ENCODE results near the gene ATP5ME. TPM values are rescaled to one million over a fixed set of nuclear protein-coding genes. Genes with fewer than 3 reads are reported as not detected.
A peak's percentile ranks its signal among the peaks of the same experiment; 100 is the strongest.

Gene ATP5ME
- total and polyA plus RNA-seq, 12 donors: 43.4 to 1,353 (median 325) TPM

DNA sequence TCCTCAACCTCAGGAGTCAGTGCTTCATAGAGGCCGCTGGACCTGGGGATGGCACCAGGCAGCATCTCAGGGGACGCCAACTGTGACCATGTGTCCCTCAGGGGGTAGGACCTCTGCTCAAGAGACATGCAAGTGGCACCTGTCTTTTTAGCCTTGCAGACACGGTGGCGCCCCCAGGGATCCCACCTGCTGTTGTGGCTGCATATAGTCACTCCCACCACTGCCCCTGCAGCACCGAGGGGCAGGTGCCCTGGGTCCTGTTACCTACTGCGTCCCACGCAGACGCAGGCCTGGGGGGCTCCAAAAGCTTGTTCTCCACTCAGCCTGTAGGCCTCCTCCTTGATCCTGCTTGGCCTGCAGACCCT lies 2.8 kb upstream of the ATP5ME start:
- Histone ChIP-seq H3K27me3 (no peaks in the 10 kb centered on the region), H3K9me3 (replicated peaks in 1 of 3) (no peaks in the 10 kb centered on the region), H3K4me3 (no peak overlapping the region), H3K36me3 (replicated peaks in 1 of 2) (peaks cover 0 to 14% of the 10 kb centered on the region in 2 donors), H3K27ac (peak overlapping the region in 1 of 5 donors; percentile 41), H3K4me1 (replicated peaks in 1 of 2) (peaks cover 33 to 45% of the 10 kb centered on the region in 2 donors)
- WGBS, 4 donors: 82 to 90% (median 89%) methylated on average over 2 to 8 of the region's 8 CpGs
- no peak for TF ChIP-seq POLR2A (IDR thresholded peaks at IDR 0.05)
- TF ChIP-seq, protein P1, sequence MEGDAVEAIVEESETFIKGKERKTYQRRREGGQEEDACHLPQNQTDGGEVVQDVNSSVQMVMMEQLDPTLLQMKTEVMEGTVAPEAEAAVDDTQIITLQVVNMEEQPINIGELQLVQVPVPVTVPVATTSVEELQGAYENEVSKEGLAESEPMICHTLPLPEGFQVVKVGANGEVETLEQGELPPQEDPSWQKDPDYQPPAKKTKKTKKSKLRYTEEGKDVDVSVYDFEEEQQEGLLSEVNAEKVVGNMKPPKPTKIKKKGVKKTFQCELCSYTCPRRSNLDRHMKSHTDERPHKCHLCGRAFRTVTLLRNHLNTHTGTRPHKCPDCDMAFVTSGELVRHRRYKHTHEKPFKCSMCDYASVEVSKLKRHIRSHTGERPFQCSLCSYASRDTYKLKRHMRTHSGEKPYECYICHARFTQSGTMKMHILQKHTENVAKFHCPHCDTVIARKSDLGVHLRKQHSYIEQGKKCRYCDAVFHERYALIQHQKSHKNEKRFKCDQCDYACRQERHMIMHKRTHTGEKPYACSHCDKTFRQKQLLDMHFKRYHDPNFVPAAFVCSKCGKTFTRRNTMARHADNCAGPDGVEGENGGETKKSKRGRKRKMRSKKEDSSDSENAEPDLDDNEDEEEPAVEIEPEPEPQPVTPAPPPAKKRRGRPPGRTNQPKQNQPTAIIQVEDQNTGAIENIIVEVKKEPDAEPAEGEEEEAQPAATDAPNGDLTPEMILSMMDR (IDR thresholded peaks at IDR 0.05): no peak
- intact Hi-C loops (cut with DNase I): no loop called here
- DNase-seq: peak in 1 of 7 donors; percentile 59

DNA sequence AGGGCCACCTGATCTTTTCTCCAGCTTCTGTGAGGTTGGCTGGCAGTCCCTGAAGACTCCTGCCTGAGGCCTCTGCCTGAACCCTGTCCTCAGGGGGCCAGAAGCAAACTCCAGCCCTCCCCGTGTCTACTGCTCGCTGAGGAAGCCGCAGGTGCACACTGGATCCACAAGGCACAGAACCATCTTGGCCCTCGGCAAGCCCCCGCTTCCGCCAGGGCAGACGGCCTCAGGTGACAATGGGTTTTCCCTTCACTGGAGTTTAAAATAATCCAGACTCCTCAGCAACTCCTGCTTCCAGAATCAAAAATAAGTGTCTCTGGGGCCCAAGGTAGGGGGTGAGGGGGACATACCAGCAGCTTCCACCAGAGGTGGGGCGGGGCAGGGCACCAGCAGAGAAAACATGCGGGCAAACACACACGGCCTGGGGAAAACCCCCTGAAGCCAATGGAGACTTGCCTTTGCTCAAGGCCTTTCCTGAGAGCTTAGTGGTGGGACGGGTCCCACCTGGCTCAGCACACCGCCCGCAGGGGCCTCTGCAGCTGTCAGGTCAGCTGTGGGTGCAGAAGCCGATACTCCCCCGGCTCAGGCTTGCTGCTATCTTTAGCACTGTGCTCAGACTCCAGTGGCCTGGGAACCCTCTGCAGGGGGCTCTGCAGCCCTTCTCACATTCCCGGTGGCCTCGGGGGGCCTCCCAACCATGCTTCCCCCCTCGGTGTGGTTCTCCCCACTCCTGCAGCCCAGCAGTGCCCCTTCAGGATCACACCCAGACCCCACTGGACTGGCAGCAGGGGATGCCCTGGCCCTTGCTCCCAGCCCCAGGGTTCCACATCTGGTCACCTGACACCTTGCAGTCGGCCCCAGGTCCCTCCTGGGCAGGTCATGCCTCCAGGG lies 2.1 kb upstream of the ATP5ME start:
- 80 to 89% (median 83%) methylated on average over 10 to 19 of the region's 19 CpGs for WGBS, 4 donors
- no peaks in the 10 kb centered on the region for H3K27me3 ChIP-seq
- H3K4me3 ChIP-seq: no peak overlapping the region
- peaks cover 33 to 44% of the 10 kb centered on the region in 2 donors for H3K4me1 ChIP-seq (replicated peaks in 1 of 2)
- no peak for TF ChIP-seq POLR2A (IDR thresholded peaks at IDR 0.05)
- TF ChIP-seq, protein P1 (IDR thresholded peaks at IDR 0.05): no peak
- H3K9me3 ChIP-seq (replicated peaks in 1 of 3): no peaks in the 10 kb centered on the region
- H3K36me3 ChIP-seq (replicated peaks in 1 of 2): peaks cover 0 to 20% of the 10 kb centered on the region in 2 donors
- no peak for DNase-seq
- intact Hi-C loops (cut with DNase I): no loop called here
- H3K27ac ChIP-seq: no peak overlapping the region

DNA sequence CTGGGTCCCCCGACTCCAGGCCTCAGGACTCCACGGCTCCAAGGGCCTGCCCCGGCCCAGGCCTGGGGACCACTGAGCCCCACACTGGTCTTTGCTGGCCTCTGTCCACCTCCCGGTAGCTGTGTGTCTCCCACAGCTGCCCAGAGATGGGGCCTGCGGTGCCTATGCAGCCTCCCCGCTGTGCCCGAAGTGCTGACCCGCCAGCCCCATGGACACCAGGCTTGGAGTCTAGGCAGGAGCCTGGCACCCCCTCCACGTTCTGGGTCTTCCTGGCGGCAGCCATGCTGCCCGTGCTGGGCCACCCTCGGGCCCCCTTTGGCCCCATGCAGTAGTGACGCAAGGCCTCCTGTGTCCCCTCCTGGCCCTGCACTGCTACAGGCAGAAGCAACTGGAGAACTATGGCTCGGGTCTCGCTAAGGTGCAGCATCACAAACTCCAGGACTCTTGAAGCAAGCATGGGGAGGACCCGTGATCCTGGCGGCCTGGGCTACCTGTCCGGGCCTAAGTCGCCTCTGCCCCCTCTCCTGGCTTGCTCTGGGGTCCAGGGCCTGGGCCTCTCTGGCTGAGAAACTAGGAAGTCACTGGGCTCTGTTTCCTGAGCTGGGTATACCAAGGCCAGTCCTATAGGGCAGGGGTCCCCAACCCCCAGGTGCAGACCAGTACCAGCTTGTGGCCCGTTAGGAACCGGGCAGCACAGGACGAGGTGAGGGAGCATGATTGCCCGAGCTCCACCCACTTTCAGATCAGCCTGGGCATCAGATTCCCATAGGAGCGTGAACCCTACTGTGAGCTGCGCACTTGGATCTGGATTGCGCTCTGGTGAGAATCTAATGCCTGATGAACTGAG lies 1.2 kb upstream of the ATP5ME start:
- peak overlapping the region; percentile 68 to 97 (median 95) for H3K27ac ChIP-seq
- H3K4me1 ChIP-seq (replicated peaks in 1 of 2): peaks cover 24 to 35% of the 10 kb centered on the region in 2 donors
- intact Hi-C loops (cut with DNase I): no loop called here
- peaks cover 0 to 24% of the 10 kb centered on the region in 2 donors for H3K36me3 ChIP-seq (replicated peaks in 1 of 2)
- DNase-seq: peak in 6 of 7 donors; percentile 37 to 74 (median 50)
- TF ChIP-seq, protein P1 (IDR thresholded peaks at IDR 0.05): no peak
- no peak for TF ChIP-seq POLR2A (IDR thresholded peaks at IDR 0.05)
- no peaks in the 10 kb centered on the region for H3K27me3 ChIP-seq
- peak overlapping the region; percentile 83 to 95 (median 84) for H3K4me3 ChIP-seq
- 60 to 100% (median 76%) methylated on average over 3 to 26 of the region's 26 CpGs for WGBS, 4 donors
- H3K9me3 ChIP-seq (replicated peaks in 1 of 3): no peaks in the 10 kb centered on the region
